Measurements from ENCODE around the gene BCAS3.

BCAS3 gene

DNA sequence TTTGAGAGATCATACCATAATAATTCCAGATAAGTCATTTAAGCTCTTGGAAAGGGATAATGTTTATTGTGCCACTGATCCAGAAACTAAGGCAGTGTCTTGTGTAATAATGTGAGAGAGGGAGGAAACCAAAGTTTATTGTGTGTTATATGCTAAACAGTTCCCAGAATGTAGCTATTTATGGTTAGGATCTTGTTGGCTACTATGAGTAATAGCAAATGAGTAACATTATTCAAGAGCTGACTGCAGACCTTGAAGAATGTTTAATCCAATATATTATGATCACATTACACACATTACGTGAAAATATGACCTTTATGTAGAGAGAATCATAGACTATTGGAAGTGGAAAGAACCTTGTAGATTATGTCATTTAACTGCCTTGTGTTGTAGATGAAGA lies 139.5 kb downstream of the BCAS3 start:
- no peak for TF ChIP-seq ZFX (IDR thresholded peaks at IDR 0.05)
- TF ChIP-seq, protein P1, sequence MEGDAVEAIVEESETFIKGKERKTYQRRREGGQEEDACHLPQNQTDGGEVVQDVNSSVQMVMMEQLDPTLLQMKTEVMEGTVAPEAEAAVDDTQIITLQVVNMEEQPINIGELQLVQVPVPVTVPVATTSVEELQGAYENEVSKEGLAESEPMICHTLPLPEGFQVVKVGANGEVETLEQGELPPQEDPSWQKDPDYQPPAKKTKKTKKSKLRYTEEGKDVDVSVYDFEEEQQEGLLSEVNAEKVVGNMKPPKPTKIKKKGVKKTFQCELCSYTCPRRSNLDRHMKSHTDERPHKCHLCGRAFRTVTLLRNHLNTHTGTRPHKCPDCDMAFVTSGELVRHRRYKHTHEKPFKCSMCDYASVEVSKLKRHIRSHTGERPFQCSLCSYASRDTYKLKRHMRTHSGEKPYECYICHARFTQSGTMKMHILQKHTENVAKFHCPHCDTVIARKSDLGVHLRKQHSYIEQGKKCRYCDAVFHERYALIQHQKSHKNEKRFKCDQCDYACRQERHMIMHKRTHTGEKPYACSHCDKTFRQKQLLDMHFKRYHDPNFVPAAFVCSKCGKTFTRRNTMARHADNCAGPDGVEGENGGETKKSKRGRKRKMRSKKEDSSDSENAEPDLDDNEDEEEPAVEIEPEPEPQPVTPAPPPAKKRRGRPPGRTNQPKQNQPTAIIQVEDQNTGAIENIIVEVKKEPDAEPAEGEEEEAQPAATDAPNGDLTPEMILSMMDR (conservative IDR thresholded peaks at IDR 0.05) = no peak
- no peak overlapping the region for H3K27ac ChIP-seq

DNA sequence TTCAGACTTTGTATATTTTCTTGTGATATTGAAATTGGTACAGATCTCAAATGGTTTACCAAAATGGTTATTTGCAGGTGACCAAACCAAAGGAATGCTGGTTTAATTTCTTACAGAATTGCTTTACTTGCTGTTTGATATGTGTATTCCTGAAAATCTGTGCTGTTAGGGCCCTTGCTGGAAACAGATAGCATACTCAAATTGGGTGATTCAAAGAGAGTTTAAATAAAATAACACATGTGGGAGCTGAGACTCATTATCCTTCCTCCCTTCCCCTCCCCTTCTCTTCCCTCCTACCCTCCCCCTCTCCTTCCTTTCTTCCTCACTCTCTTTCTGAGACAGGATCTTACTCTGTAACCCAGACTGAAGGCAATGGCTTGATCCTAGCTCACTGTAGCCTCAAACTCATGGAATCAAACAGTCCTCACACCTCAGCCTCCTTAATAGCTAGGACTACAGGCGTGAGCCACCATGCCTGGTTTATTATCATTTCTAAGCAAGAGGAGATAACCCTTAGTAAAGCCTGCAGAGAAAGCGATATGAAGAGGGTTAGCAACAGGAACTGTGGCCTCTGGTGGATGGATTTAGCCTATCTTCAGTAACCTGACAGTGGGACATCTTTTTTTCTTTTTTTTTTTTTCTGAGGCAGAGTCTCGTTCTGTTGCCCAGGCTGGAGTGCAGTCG lies 141.9 kb downstream of the BCAS3 start:
- TF ChIP-seq, protein P1 (conservative IDR thresholded peaks at IDR 0.05) = no peak
- TF ChIP-seq ZFX (IDR thresholded peaks at IDR 0.05) = no peak
- no peak overlapping the region for H3K27ac ChIP-seq

DNA sequence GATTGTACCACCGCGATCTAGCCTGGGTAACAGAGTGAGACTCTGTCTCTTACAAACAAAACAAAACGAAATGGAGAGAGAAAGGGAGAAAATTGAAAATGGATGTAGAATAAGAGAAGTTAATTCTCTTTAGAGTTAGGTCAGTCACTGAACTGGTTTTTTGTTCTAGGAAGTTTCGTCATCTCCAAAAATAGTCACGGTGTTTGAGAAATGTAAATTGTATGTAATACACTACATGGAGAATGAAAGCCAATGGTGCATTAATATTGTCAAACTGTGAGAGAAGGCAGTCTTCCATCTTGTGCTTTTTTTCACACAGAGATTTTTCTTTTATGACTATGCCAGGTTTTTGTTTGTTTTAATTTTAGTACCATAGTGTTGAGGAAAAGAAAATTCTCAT lies 145.9 kb downstream of the BCAS3 start:
- no peak overlapping the region for H3K27ac ChIP-seq
- TF ChIP-seq, protein P1 (conservative IDR thresholded peaks at IDR 0.05) = no peak
- TF ChIP-seq ZFX (IDR thresholded peaks at IDR 0.05) = no peak

DNA sequence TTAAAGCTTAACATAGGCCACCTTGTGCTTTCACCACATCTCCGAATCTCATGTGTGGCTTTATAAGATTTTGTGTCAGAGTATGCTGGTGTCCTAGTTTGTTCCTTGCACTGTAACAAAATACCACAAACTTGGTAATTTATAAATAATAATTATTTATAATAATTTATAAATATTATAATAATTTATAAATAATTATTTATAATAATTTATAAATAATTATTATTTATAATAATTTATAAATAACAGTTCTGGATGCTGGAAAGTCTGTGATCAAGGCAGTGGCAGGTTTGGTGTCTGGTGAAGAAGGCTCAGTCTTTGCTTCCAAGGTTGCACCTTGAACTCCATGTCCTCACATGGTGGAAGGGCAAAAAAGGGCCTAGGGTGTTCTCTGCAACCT lies 147.7 kb downstream of the BCAS3 start:
- no peak for TF ChIP-seq ZFX (IDR thresholded peaks at IDR 0.05)
- TF ChIP-seq, protein P1 (conservative IDR thresholded peaks at IDR 0.05) = no peak
- no peak overlapping the region for H3K27ac ChIP-seq

DNA sequence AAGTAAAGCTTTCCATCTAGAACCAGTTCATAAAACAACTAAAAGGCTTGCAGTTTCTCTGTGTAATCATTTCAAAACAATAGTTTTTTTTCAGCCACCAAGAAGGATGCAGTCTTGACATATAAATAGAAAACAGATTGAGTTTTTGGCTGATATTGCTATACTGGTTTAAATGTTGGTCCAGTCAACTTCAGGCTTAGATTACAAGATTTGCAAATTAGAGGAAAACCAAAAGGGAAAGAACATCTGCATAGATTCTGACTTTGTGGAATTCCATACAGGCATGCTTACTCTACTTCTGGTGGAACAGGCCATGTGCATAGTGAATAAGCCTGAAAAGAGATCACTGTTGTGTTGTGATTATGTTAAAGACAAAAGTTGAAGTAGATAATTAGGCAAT lies 150.3 kb downstream of the BCAS3 start:
- no peak overlapping the region for H3K27ac ChIP-seq
- TF ChIP-seq, protein P1 (conservative IDR thresholded peaks at IDR 0.05) = no peak
- TF ChIP-seq ZFX (IDR thresholded peaks at IDR 0.05) = no peak

DNA sequence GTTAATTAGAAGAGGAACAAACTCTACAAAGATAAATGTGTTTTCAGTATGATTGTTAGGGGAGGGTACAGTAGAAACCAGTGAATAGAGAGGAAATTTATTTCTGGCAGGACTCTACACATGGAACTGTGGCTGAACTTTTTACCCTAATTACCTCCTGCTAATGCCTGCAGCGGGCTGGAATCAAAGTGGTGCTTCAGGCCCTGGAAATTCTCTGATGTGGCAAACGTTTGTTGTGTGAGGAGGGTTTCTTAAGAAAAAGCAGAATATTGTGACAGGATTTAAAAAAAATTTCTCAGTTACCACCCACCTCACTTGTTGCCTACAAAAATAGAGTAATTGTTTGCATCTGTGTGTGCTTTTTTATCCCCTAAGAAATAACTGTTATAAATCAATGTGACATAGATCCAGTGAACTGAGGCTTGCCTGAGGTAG lies 154.5 kb downstream of the BCAS3 start:
- TF ChIP-seq, protein P1 (conservative IDR thresholded peaks at IDR 0.05) = no peak
- no peak for TF ChIP-seq ZFX (IDR thresholded peaks at IDR 0.05)
- H3K27ac ChIP-seq = no peak overlapping the region

DNA sequence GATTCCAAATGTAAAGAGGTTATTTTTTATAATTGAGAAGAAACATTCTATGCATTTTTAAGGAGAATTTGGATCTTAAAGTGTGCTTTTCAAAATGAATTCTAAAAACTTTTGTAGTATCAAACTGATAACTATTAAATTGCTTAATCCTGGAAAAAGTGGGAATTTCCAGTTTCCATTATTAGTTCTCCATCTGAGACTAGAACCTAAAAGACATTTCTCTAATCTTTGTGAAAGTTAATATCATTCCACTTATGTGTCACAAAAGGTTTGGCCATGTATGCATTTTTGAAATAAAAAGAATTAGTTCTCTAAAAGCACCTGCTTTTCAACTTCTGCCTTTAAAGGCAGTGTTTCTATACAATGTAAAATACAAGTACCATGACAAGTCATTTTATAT lies 155.0 kb downstream of the BCAS3 start:
- TF ChIP-seq, protein P1 (conservative IDR thresholded peaks at IDR 0.05) = no peak
- no peak for TF ChIP-seq ZFX (IDR thresholded peaks at IDR 0.05)

More for the DNA sequence above, 155.0 kb downstream of the BCAS3 start:
- H3K27ac ChIP-seq = no peak overlapping the region

Measured in C4-2B (cell line).